KMS-11 (cell line): ENCODE results near the gene LAPTM4A.

Source experiments
- H2AFZ ChIP-seq: fragments of 200-600 bp; sonication (generic); 2 replicates; pipeline ENCODE4 v1.6.1; 2016; ENCODE audit warnings: antibody characterized with exemption, mixed run types, low read depth
- H3K27ac ChIP-seq: fragments of 200-600 bp; sonication (generic); 2 replicates; pipeline ENCODE4 v1.6.1; 2016; ENCODE audit warnings: mild to moderate bottlenecking, mixed run types
- H3K27me3 ChIP-seq: fragments of 200-600 bp; sonication (generic); 2 replicates; pipeline ENCODE4 v1.6.1; 2017; ENCODE audit warnings: mild to moderate bottlenecking, low read depth, mixed run types, moderate library complexity; ENCODE audit not compliant: insufficient read depth
- H3K36me3 ChIP-seq: fragments of 200-600 bp; sonication (generic); 2 replicates; pipeline ENCODE4 v1.6.1; 2017; ENCODE audit warnings: mild to moderate bottlenecking, mixed run types; ENCODE audit not compliant: insufficient read depth
- H3K4me1 ChIP-seq: fragments of 200-600 bp; sonication (generic); 2 replicates; pipeline ENCODE4 v1.6.1; 2016; ENCODE audit warnings: mild to moderate bottlenecking, low read depth, mixed run types; ENCODE audit not compliant: poor library complexity, severe bottlenecking
- H3K4me2 ChIP-seq: fragments of 200-600 bp; sonication (generic); 2 replicates; pipeline ENCODE4 v1.7.0; 2016; ENCODE audit warnings: mild to moderate bottlenecking, mixed run types
- H3K4me3 ChIP-seq: fragments of 200-600 bp; sonication (generic); IDR thresholded peaks from 2 replicates; pipeline ENCODE4 v1.6.1; 2017; ENCODE audit warnings: low read depth, low read length, mixed read lengths; ENCODE audit not compliant: insufficient read depth
- H3K79me2 ChIP-seq: fragments of 200-600 bp; sonication (generic); 2 replicates; pipeline ENCODE4 v1.6.1; 2016; ENCODE audit warnings: low read depth, mixed run types; ENCODE audit not compliant: insufficient read depth
- H3K9ac ChIP-seq: fragments of 200-600 bp; sonication (generic); 2 replicates; pipeline ENCODE4 v1.6.1; 2016; ENCODE audit warnings: mild to moderate bottlenecking, mixed run types
- H4K20me1 ChIP-seq: fragments of 200-600 bp; sonication (generic); 2 replicates; pipeline ENCODE4 v1.6.1; 2016; ENCODE audit warnings: mild to moderate bottlenecking, mixed run types; ENCODE audit not compliant: insufficient read depth
- TF ChIP-seq, protein P1 (sequence below): fragments of 200-600 bp; sonication (generic); conservative IDR thresholded peaks from 2 replicates; pipeline ENCODE4 v1.6.1; 2017; ENCODE audit warnings: low read depth, mild to moderate bottlenecking, antibody characterized with exemption, low read length, moderate library complexity, mixed read lengths

Gene LAPTM4A

GRCh38 chr2:20035955-20036666 is 15.3 kb downstream of the LAPTM4A start:
- no peaks in the 10 kb centered on the region for H3K4me1 ChIP-seq
- peaks cover 12% of the 10 kb centered on the region; the same call in 1 of the 2 replicates for H3K36me3 ChIP-seq
- no peak overlapping the region for H3K4me2 ChIP-seq
- no peaks in the 10 kb centered on the region for H4K20me1 ChIP-seq
- no peak overlapping the region for H2AFZ ChIP-seq
- H3K4me3 ChIP-seq, result no peak overlapping the region
- TF ChIP-seq, protein P1, sequence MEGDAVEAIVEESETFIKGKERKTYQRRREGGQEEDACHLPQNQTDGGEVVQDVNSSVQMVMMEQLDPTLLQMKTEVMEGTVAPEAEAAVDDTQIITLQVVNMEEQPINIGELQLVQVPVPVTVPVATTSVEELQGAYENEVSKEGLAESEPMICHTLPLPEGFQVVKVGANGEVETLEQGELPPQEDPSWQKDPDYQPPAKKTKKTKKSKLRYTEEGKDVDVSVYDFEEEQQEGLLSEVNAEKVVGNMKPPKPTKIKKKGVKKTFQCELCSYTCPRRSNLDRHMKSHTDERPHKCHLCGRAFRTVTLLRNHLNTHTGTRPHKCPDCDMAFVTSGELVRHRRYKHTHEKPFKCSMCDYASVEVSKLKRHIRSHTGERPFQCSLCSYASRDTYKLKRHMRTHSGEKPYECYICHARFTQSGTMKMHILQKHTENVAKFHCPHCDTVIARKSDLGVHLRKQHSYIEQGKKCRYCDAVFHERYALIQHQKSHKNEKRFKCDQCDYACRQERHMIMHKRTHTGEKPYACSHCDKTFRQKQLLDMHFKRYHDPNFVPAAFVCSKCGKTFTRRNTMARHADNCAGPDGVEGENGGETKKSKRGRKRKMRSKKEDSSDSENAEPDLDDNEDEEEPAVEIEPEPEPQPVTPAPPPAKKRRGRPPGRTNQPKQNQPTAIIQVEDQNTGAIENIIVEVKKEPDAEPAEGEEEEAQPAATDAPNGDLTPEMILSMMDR, result no peak
- H3K79me2 ChIP-seq, result no peaks in the 10 kb centered on the region; the same call in 1 of the 2 replicates
- no peak overlapping the region for H3K27ac ChIP-seq
- no peaks in the 10 kb centered on the region for H3K27me3 ChIP-seq
- no peak overlapping the region for H3K9ac ChIP-seq

- H3K79me2 ChIP-seq, result no peaks in the 10 kb centered on the region; the same call in 1 of the 2 replicates
- no peaks in the 10 kb centered on the region for H3K4me1 ChIP-seq
- H3K36me3 ChIP-seq, result peaks cover 12% of the 10 kb centered on the region; the same call in 1 of the 2 replicates
- no peak overlapping the region for H3K4me3 ChIP-seq
- no peaks in the 10 kb centered on the region for H3K27me3 ChIP-seq
- TF ChIP-seq, protein P1, result no peak
- H4K20me1 ChIP-seq, result no peaks in the 10 kb centered on the region
- no peak overlapping the region for H3K4me2 ChIP-seq
- H2AFZ ChIP-seq, result no peak overlapping the region
- H3K9ac ChIP-seq, result no peak overlapping the region
- H3K27ac ChIP-seq, result no peak overlapping the region
Measured at GRCh38 chr2:20034821-20035220, 16.6 kb downstream of the LAPTM4A start.

GRCh38 chr2:20034218-20034617 is 17.2 kb downstream of the LAPTM4A start:
- Histone ChIP-seq H3K4me1 (no peaks in the 10 kb centered on the region), H3K4me3 (no peak overlapping the region), H3K79me2 (no peaks in the 10 kb centered on the region; the same call in 1 of the 2 replicates), H3K9ac (no peak overlapping the region), H2AFZ (no peak overlapping the region), H3K36me3 (peaks cover 12% of the 10 kb centered on the region; the same call in 1 of the 2 replicates), H4K20me1 (no peaks in the 10 kb centered on the region), H3K27me3 (no peaks in the 10 kb centered on the region), H3K4me2 (no peak overlapping the region), H3K27ac (no peak overlapping the region)
- TF ChIP-seq, protein P1, result no peak

DNA sequence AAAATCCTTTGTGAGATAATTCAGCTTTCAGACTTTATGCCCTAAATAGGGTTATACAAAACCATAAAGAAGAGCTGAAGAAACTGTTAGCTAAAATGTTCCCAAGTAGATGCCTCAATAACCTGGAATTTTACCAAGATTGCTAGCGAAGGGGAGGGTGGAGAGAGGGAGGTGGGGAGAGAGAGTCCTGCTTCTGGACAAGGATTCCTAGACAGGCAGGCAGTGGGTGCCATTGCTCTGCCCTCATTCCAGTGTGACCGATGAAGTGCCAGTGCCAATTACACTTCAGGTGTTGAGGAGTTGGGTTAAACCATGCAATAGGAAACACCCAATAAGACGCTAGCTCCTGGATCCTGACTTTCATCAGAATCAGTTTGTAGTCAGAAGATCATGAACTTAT is 18.1 kb downstream of the LAPTM4A start:
- H3K4me3 ChIP-seq, result no peak overlapping the region
- peaks cover 12% of the 10 kb centered on the region; the same call in 1 of the 2 replicates for H3K36me3 ChIP-seq
- no peak overlapping the region for H3K27ac ChIP-seq
- no peaks in the 10 kb centered on the region for H4K20me1 ChIP-seq
- no peaks in the 10 kb centered on the region for H3K4me1 ChIP-seq
- no peaks in the 10 kb centered on the region for H3K27me3 ChIP-seq
- H3K4me2 ChIP-seq, result no peak overlapping the region
- H3K79me2 ChIP-seq, result no peaks in the 10 kb centered on the region
- no peak overlapping the region for H3K9ac ChIP-seq
- TF ChIP-seq, protein P1, result no peak
- no peak overlapping the region for H2AFZ ChIP-seq
